DMS 273 (cell line): ENCODE measurements around the gene SNX7.

Source experiments
- DNase-seq: peaks from one replicate; lab custom pipeline; 2025; ENCODE audit not compliant: unreplicated experiment; lab: John Stamatoyannopoulos, UW

Gene SNX7

GRCh38 chr1:98763488-98764150 lies 102.1 kb downstream of the SNX7 start:
- no peak for DNase-seq

GRCh38 chr1:98764485-98764884 lies 103.0 kb downstream of the SNX7 start:
- no peak for DNase-seq

GRCh38 chr1:98766255-98766654 lies 104.7 kb downstream of the SNX7 start:
- DNase-seq = no peak

- DNase-seq = no peak
These were observed 107.6 kb downstream of the SNX7 start for GRCh38 chr1:98769162-98769561.

GRCh38 chr1:98781906-98782305 lies 120.4 kb downstream of the SNX7 start:
- DNase-seq = no peak

- no peak for DNase-seq
These were observed 122.3 kb downstream of the SNX7 start for GRCh38 chr1:98783821-98784220.

GRCh38 chr1:98791498-98791897 lies 130.0 kb downstream of the SNX7 start:
- no peak for DNase-seq

- DNase-seq = peak; percentile 14
These were observed 130.6 kb downstream of the SNX7 start for GRCh38 chr1:98792123-98792522.

- DNase-seq = no peak
These were observed 131.6 kb downstream of the SNX7 start for GRCh38 chr1:98793136-98793535.

- DNase-seq = peak; percentile 82
These were observed 132.8 kb downstream of the SNX7 start for GRCh38 chr1:98794196-98794886.

- DNase-seq = no peak
These were observed 134.5 kb downstream of the SNX7 start for GRCh38 chr1:98796049-98796448.

- DNase-seq = no peak
These were observed 136.0 kb downstream of the SNX7 start for GRCh38 chr1:98797506-98797905.
